GM12864 (cell line): Measurements from ENCODE around the gene THSD4.
"Not testable (repeated sequence)": the region's sequence is repeated elsewhere in the genome, so short reads cannot be mapped to it uniquely, and the experiment has no call there.

ENCODE experiments used
- DNase-seq: peaks from one replicate; pipeline ENCODE4 v3.0.0-alpha.2; 2011; ENCODE audit warnings: low read depth
- H3K4me3 ChIP-seq: 2 replicates; pipeline ENCODE4 v1.5.1; 2011; ENCODE audit warnings: mild to moderate bottlenecking, low read depth, low read length, control low read depth
- CTCF ChIP-seq: IDR thresholded peaks from 2 replicates; pipeline ENCODE4 v1.5.1; 2011; ENCODE audit warnings: low read depth, mild to moderate bottlenecking, moderate library complexity, low read length, control low read depth, inconsistent platforms; ENCODE audit errors: missing control alignments

THSD4 gene

GRCh38 chr15:71201477-71201876 lies 86.2 kb downstream of the THSD4 start:
- TF ChIP-seq CTCF: no peak
- no peak for DNase-seq
- no peak overlapping the region for H3K4me3 ChIP-seq

GRCh38 chr15:71202712-71203111 lies 87.4 kb downstream of the THSD4 start:
- no peak for TF ChIP-seq CTCF
- DNase-seq: no peak
- H3K4me3 ChIP-seq: no peak overlapping the region

- no peak for DNase-seq
- no peak for TF ChIP-seq CTCF
- no peak overlapping the region for H3K4me3 ChIP-seq
These were observed 88.6 kb downstream of the THSD4 start for GRCh38 chr15:71203586-71204474.

- no peak overlapping the region for H3K4me3 ChIP-seq
- DNase-seq: no peak
- TF ChIP-seq CTCF: no peak
These were observed 91.9 kb downstream of the THSD4 start for GRCh38 chr15:71207141-71207540.

GRCh38 chr15:71212146-71212545 lies 96.9 kb downstream of the THSD4 start:
- DNase-seq: no peak
- H3K4me3 ChIP-seq: no peak overlapping the region
- no peak for TF ChIP-seq CTCF

- H3K4me3 ChIP-seq, DNase-seq: not testable (repeated sequence)
These were observed 98.7 kb downstream of the THSD4 start for GRCh38 chr15:71213943-71214342.

- H3K4me3 ChIP-seq: no peak overlapping the region
- DNase-seq: no peak
- TF ChIP-seq CTCF: no peak
These were observed 100.0 kb downstream of the THSD4 start for GRCh38 chr15:71215126-71215894.
